Measurements from ENCODE around the gene TLL2. TPM values are rescaled to one million over a fixed set of nuclear protein-coding genes. Genes with fewer than 3 reads are reported as not detected.

Gene TLL2
- total and polyA plus RNA-seq, 9 of the 15 experiments (the other 6 are each of a cell fraction or from before 2014, with no cell fraction given) = 0.09 TPM; not detected in 8

- no peaks in the 10 kb centered on the region for H3K79me2 ChIP-seq (ENCODE audit: control insufficient read depth, insufficient read depth, low read length)
- no peaks in the 10 kb centered on the region for H3K4me1 ChIP-seq (replicated peaks in 1 of 2; ENCODE audit: control insufficient read depth in 2 of 2, insufficient read depth in 2 of 2, low read length in 2 of 2)
- intact Hi-C loops (cut with micrococcal nuclease) (no loop called here), in situ Hi-C loops (cut with MboI) (no loop called here)
- TF ChIP-seq ZNF551 (CRISPR knock-in tag; IDR thresholded peaks at IDR 0.05) (no peak), THRB (CRISPR knock-in tag; conservative IDR thresholded peaks at IDR 0.05) (no peak), CHAMP1 (IDR thresholded peaks at IDR 0.05) (no peak), ZSCAN29 (IDR thresholded peaks at IDR 0.05) (no peak), CEBPZ (IDR thresholded peaks at IDR 0.05; ENCODE audit: borderline replicate concordance, low read depth, low read length) (no peak), ZNF24 (IDR thresholded peaks at IDR 0.05) (no peak)
- peaks cover 3 to 58% of the 10 kb centered on the region in 2 experiments; a peak in 4 of 5 replicates for H3K27me3 ChIP-seq (ENCODE audit: control insufficient read depth in 2 of 2, insufficient read depth in 2 of 2, low read length in 2 of 2)
- no peak overlapping the region for H2AFZ ChIP-seq (ENCODE audit: low read depth, low read length)
- no peaks in the 10 kb centered on the region for H3K9me3 ChIP-seq (replicated peaks; ENCODE audit: control insufficient read depth, insufficient read depth, low read depth, low read length)
- POLR2A ChIA-PET = no interaction called here
- H3K4me3 ChIP-seq = no peak overlapping the region
- 0% methylated on average over 2 of the region's 4 CpGs for WGBS (ENCODE audit: insufficient coverage, low coverage, missing lambda C conversion rate)
- DNase-seq (ENCODE audit: extremely low read depth in 1 of 4, low spot score in 3 of 4) (no peak), ATAC-seq (no peak), FAIRE-seq (no peak)
- no TSS peak for BruUV-seq (replicated peaks)
- H3K4me2 ChIP-seq (ENCODE audit: insufficient read depth, low read length) = no peak overlapping the region
- H4K20me1 ChIP-seq (replicated peaks; ENCODE audit: control insufficient read depth, insufficient read depth, low read length) = no peaks in the 10 kb centered on the region
- CTCF ChIA-PET (ENCODE audit: low intra/inter-chr PET ratio) = no interaction called here
- no peaks in the 10 kb centered on the region for H3K9me1 ChIP-seq (ENCODE audit: control insufficient read depth, insufficient read depth, low read length)
- no peak overlapping the region for H3K27ac ChIP-seq (ENCODE audit: extremely low read depth, low read depth, low read length)
- H3K36me3 ChIP-seq (ENCODE audit: control insufficient read depth, insufficient read depth, low read length) = no peaks in the 10 kb centered on the region
- H3K9ac ChIP-seq (ENCODE audit: insufficient read depth in 1 of 2, low read depth in 2 of 2, low read length in 2 of 2) = no peak overlapping the region
These were observed 65.2 kb downstream of the TLL2 start for GRCh38 chr10:96448558-96448957.

Data from K562 (cell line).